ENCODE results near the gene BEX2. TPM values are rescaled to one million over a fixed set of nuclear protein-coding genes. Genes with fewer than 3 reads are reported as not detected.

The BEX2 gene
- total and polyA plus RNA-seq, 2 donors (not counting 1 experiment from before 2014, with no cell fraction given), result 15.9 to 34.6 TPM

- TF ChIP-seq EZH2 (IDR thresholded peaks at IDR 0.05; ENCODE audit: borderline replicate concordance, insufficient read depth, low read depth, low read length, poor library complexity, severe bottlenecking) (no peak), CTCF (IDR thresholded peaks at IDR 0.05) (no peak)
- H3K36me3 ChIP-seq (replicated peaks in 1 of 2; ENCODE audit: control extremely low read depth in 1 of 2, control insufficient read depth in 1 of 2, extremely low read depth in 1 of 2, insufficient read depth in 2 of 2, low read length in 1 of 2), result no peaks in the 10 kb centered on the region
- H3K9ac ChIP-seq (ENCODE audit: low read length), result no peak overlapping the region
- intact Hi-C loops (cut with micrococcal nuclease), result no loop called here
- H3K4me2 ChIP-seq (replicated peaks; ENCODE audit: low read depth, low read length, poor library complexity, severe bottlenecking), result no peak overlapping the region
- Mint-ChIP-seq H3K27me3 (peaks cover 22% of the 10 kb centered on the region), H3K4me1 (no peaks in the 10 kb centered on the region), H3K4me3 (no peak overlapping the region), H3K27ac (no peak overlapping the region), H3K9me3 (ENCODE audit: insufficient read depth) (no peaks in the 10 kb centered on the region)
- DNase-seq (no peak), ATAC-seq (ENCODE audit: low read depth) (no peak)
- no peaks in the 10 kb centered on the region for H3K79me2 ChIP-seq (ENCODE audit: control insufficient read depth, insufficient read depth, low read length)
- H3K27ac ChIP-seq (ENCODE audit: low read length in 2 of 2), result no peak overlapping the region
- H3K4me1 ChIP-seq (ENCODE audit: control insufficient read depth in 2 of 2, insufficient read depth in 2 of 2, low read length in 2 of 2), result no peaks in the 10 kb centered on the region
- no peak overlapping the region for H3K4me3 ChIP-seq (ENCODE audit: control extremely low read depth in 1 of 5, extremely low read depth in 1 of 5, insufficient read depth in 1 of 5, low read depth in 2 of 5, low read length in 4 of 5)
- no peaks in the 10 kb centered on the region for H4K20me1 ChIP-seq (ENCODE audit: control insufficient read depth, insufficient read depth, low read length, poor library complexity, severe bottlenecking)
- ChIA-PET CTCF (interaction anchor here (1.0 kb wide), 1 partner anchor 13 kb away, joined by 3 read pairs; no protein-coding TSS in a partner anchor), POLR2A (no interaction called here)
- H3K9me3 ChIP-seq (ENCODE audit: control extremely low read depth in 1 of 3, control insufficient read depth in 2 of 3, insufficient read depth in 1 of 3, low read length in 2 of 3), result no peaks in the 10 kb centered on the region
- 36% methylated on average over 6 of the region's 21 CpGs for WGBS (ENCODE audit: insufficient coverage)
- H3K27me3 ChIP-seq (replicated peaks in 1 of 4; ENCODE audit: control extremely low read depth in 1 of 4, control insufficient read depth in 3 of 4, insufficient read depth in 4 of 4, low read length in 3 of 4), result peaks cover 0 to 4% (median 0%) of the 10 kb centered on the region in 4 experiments
- H2AFZ ChIP-seq (ENCODE audit: insufficient read depth, low read depth, low read length, poor library complexity, severe bottlenecking), result peak overlapping the region; percentile 21
These were observed 20.0 kb upstream of the BEX2 start for GRCh38 chrX:103330681-103331288.

DNA sequence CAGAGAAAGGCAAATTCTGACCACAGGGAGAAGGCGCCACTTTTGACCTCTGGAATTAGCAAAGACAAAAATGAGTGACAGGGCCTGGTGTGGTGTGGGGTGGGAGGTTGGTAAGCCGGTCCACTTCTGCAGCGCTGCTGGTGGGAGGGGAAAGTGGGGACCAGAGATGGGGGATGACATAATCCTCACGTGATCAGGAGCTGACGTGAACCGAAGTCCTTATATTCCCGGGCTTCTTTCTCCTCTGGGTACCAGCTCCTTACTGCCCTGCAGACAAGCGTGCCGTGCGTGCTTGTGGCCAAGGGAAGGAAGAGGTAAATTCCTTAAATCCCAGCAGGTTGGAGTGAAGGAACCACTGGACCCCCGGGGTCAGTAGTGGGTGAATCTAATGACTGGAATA lies 19.2 kb upstream of the BEX2 start, which contains the start of gene TCEAL7:
Gene TCEAL7, plus strand, starts transcription at position 249 of the 400 bp plus-strand sequence. CDS start 1,165 bp downstream, outside the sequence.
- Histone ChIP-seq H3K4me1 (ENCODE audit: control insufficient read depth in 2 of 2, insufficient read depth in 2 of 2, low read length in 2 of 2) (no peaks in the 10 kb centered on the region), H3K79me2 (ENCODE audit: control insufficient read depth, insufficient read depth, low read length) (no peaks in the 10 kb centered on the region), H3K27me3 (replicated peaks in 1 of 4; ENCODE audit: control extremely low read depth in 1 of 4, control insufficient read depth in 3 of 4, insufficient read depth in 4 of 4, low read length in 3 of 4) (peaks cover 0 to 4% (median 0%) of the 10 kb centered on the region in 4 experiments), H3K4me2 (replicated peaks; ENCODE audit: low read depth, low read length, poor library complexity, severe bottlenecking) (no peak within 1 kb of the TSS), H3K9me3 (ENCODE audit: control extremely low read depth in 1 of 3, control insufficient read depth in 2 of 3, insufficient read depth in 1 of 3, low read length in 2 of 3) (no peaks in the 10 kb centered on the region), H3K4me3 (ENCODE audit: control extremely low read depth in 1 of 5, extremely low read depth in 1 of 5, insufficient read depth in 1 of 5, low read depth in 2 of 5, low read length in 4 of 5) (no peak within 1 kb of the TSS), H3K9ac (ENCODE audit: low read length) (no peak within 1 kb of the TSS), H3K27ac (ENCODE audit: low read length in 2 of 2) (no peak within 1 kb of the TSS), H4K20me1 (ENCODE audit: control insufficient read depth, insufficient read depth, low read length, poor library complexity, severe bottlenecking) (no peaks in the 10 kb centered on the region), H2AFZ (ENCODE audit: insufficient read depth, low read depth, low read length, poor library complexity, severe bottlenecking) (peak within 1 kb of the TSS; percentile 21), H3K36me3 (replicated peaks in 1 of 2; ENCODE audit: control extremely low read depth in 1 of 2, control insufficient read depth in 1 of 2, extremely low read depth in 1 of 2, insufficient read depth in 2 of 2, low read length in 1 of 2) (no peaks in the 10 kb centered on the region)
- no peaks in the 10 kb centered on the region for H3K4me1 Mint-ChIP-seq
- DNase-seq, result no peak
- TF ChIP-seq CTCF (IDR thresholded peaks at IDR 0.05) (no peak), EZH2 (IDR thresholded peaks at IDR 0.05; ENCODE audit: borderline replicate concordance, insufficient read depth, low read depth, low read length, poor library complexity, severe bottlenecking) (no peak)
- WGBS (ENCODE audit: insufficient coverage), result 71% methylated on average over 5 of the region's 11 CpGs
- intact Hi-C loops (cut with micrococcal nuclease), result no loop called here
- ATAC-seq (ENCODE audit: low read depth), result no peak
- H3K4me3 Mint-ChIP-seq, result no peak within 1 kb of the TSS
- ChIA-PET CTCF (interaction anchor here (1.0 kb wide), 1 partner anchor 13 kb away, joined by 3 read pairs; no protein-coding TSS in a partner anchor), POLR2A (no interaction called here)
- no peak within 1 kb of the TSS for H3K27ac Mint-ChIP-seq
- peaks cover 22% of the 10 kb centered on the region for H3K27me3 Mint-ChIP-seq
- H3K9me3 Mint-ChIP-seq (ENCODE audit: insufficient read depth), result no peaks in the 10 kb centered on the region
